ENCODE measurements around the gene CARD9. TPM values are rescaled to one million over a fixed set of nuclear protein-coding genes. Genes with fewer than 3 reads are reported as not detected.

Gene CARD9
- total RNA-seq, 1 experiment from 2014 or later, result 5.6 TPM

GRCh38 chr9:136345281-136346156 lies 27.9 kb downstream of the CARD9 start:
- H3K36me3 Mint-ChIP-seq (ENCODE audit: insufficient read depth in 1 of 3, low read depth in 3 of 3), result no peaks in the 10 kb centered on the region
- H3K27me3 Mint-ChIP-seq (ENCODE audit: low read depth), result no peaks in the 10 kb centered on the region; the same call in 1 of the 2 replicates
- no peak overlapping the region for H2BK12ac ChIP-seq (ENCODE audit: insufficient read length, low read depth, low read length)
- H2AK5ac ChIP-seq (ENCODE audit: insufficient read length, low read length), result no peak overlapping the region
- H3K18ac ChIP-seq (ENCODE audit: insufficient read length, low read depth, low read length), result no peak overlapping the region
- no peak overlapping the region for H3K9ac ChIP-seq (ENCODE audit: extremely low read depth, insufficient read length, low read length)
- H4K91ac ChIP-seq (ENCODE audit: insufficient read length, low read depth, low read length), result no peak overlapping the region
- TF ChIP-seq, protein P1, sequence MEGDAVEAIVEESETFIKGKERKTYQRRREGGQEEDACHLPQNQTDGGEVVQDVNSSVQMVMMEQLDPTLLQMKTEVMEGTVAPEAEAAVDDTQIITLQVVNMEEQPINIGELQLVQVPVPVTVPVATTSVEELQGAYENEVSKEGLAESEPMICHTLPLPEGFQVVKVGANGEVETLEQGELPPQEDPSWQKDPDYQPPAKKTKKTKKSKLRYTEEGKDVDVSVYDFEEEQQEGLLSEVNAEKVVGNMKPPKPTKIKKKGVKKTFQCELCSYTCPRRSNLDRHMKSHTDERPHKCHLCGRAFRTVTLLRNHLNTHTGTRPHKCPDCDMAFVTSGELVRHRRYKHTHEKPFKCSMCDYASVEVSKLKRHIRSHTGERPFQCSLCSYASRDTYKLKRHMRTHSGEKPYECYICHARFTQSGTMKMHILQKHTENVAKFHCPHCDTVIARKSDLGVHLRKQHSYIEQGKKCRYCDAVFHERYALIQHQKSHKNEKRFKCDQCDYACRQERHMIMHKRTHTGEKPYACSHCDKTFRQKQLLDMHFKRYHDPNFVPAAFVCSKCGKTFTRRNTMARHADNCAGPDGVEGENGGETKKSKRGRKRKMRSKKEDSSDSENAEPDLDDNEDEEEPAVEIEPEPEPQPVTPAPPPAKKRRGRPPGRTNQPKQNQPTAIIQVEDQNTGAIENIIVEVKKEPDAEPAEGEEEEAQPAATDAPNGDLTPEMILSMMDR (conservative IDR thresholded peaks at IDR 0.05), result peak; percentile 59
- WGBS (ENCODE audit: extremely low coverage, insufficient read length, low lambda C conversion rate), result no CpG with 5 or more reads among the region's 43 CpGs
- no peaks in the 10 kb centered on the region for H3K79me2 ChIP-seq (ENCODE audit: insufficient read depth, low read length)
- no peaks in the 10 kb centered on the region for H3K79me1 ChIP-seq (ENCODE audit: insufficient read depth, low read depth, low read length, poor library complexity, severe bottlenecking)
- H3K23ac ChIP-seq (ENCODE audit: insufficient read length, low read depth, low read length), result no peak overlapping the region
- no peak overlapping the region for H3K56ac ChIP-seq (ENCODE audit: insufficient read length, low read depth, low read length)
- no peak overlapping the region for H2BK20ac ChIP-seq (ENCODE audit: low read depth, low read length, poor library complexity, severe bottlenecking)
- H3K27me3 ChIP-seq (ENCODE audit: insufficient read depth, low read length), result no peaks in the 10 kb centered on the region
- no peak overlapping the region for H3K4me3 Mint-ChIP-seq
- DNase-seq, result peak; percentile 82
- peak overlapping the region in 2 of 3 experiments; percentile 3 to 96; a peak in 1 of 7 replicates for H3K27ac Mint-ChIP-seq
- no peak overlapping the region for H3K4me2 ChIP-seq (ENCODE audit: insufficient read depth, insufficient read length, low read length)
- no peak overlapping the region for H4K8ac ChIP-seq (replicated peaks; ENCODE audit: insufficient read length, low read depth, low read length)
- H3K4me1 Mint-ChIP-seq, result peaks cover 3 to 22% of the 10 kb centered on the region in 2 experiments; a peak in 3 of 4 replicates
- H2BK120ac ChIP-seq (ENCODE audit: low read depth, low read length, poor library complexity, severe bottlenecking), result no peak overlapping the region
- H4K5ac ChIP-seq (ENCODE audit: insufficient read length, low read depth, low read length), result no peak overlapping the region
- no peaks in the 10 kb centered on the region for H3K9me3 ChIP-seq (ENCODE audit: control insufficient read depth, low read depth, low read length)
- H2BK15ac ChIP-seq (ENCODE audit: low read depth, low read length), result no peak overlapping the region
- H3K14ac ChIP-seq (ENCODE audit: insufficient read depth, low read length), result 0 out of 2 replicates have a peak overlapping the region, but pooled peaks have one; percentile 42
- no peaks in the 10 kb centered on the region for H3K4me1 ChIP-seq (ENCODE audit: insufficient read depth, low read length)
- no peak overlapping the region for H3K4ac ChIP-seq (ENCODE audit: low read depth, low read length)
- no peaks in the 10 kb centered on the region for H4K20me1 ChIP-seq (ENCODE audit: control insufficient read depth, insufficient read depth, insufficient read length)
- H3T11ph ChIP-seq (ENCODE audit: low read length), result no peak overlapping the region
- no peaks in the 10 kb centered on the region for H3K9me3 Mint-ChIP-seq
- no peak overlapping the region for H2AFZ ChIP-seq (ENCODE audit: low read length)
- H3K27ac ChIP-seq (ENCODE audit: insufficient read length, low read depth, low read length), result no peak overlapping the region
- no peak overlapping the region for H2BK5ac ChIP-seq (ENCODE audit: insufficient read length, low read length)
- H3K23me2 ChIP-seq (ENCODE audit: insufficient read length, low read depth, low read length, poor library complexity, severe bottlenecking), result no peaks in the 10 kb centered on the region

Measured in H9 (cell line).